HCT116 (cell line): Measurements from ENCODE around the gene BLTP3B. TPM values are rescaled to one million over a fixed set of nuclear protein-coding genes. Genes with fewer than 3 reads are reported as not detected.

Experiments
- ATAC-seq: fragments of 200-7000 bp; cut with Tn5 transposase; 2 replicates; pipeline ENCODE4 v1.9.1; 2020; ENCODE audit warnings: mild to moderate bottlenecking, moderate library complexity
- BruUV-seq: library from RNA; stranded (reverse); fragments of 400-500 nt; replicated peaks from 2 replicates; lab custom pipeline; 2021; lab: Mats Ljungman, UMichigan
- CTCF ChIA-PET: fragments of 300-600 bp; sonication (Branson Sonifier 250); formaldehyde crosslinking; loops from one replicate; lab custom pipeline; 2021; ENCODE audit warnings: antibody characterized with exemption; lab: Charles Lee
- POLR2A ChIA-PET: fragments of 300-600, 350-600 bp; sonication (Branson Sonifier 250); formaldehyde crosslinking; loops from one replicate; lab custom pipeline; 2021; ENCODE audit warnings: antibody characterized with exemption; lab: Charles Lee
- RAD21 ChIA-PET, 2 experiments: fragments of 300-600 bp; sonication (Branson Sonifier 250); formaldehyde crosslinking; loops; one replicate each; lab custom pipeline; 2023; ENCODE audit warnings: low total read pairs in 2 of 2; ENCODE audit not compliant: uncharacterized antibody in 2 of 2, unreplicated experiment in 2 of 2, low non-redundant PET in 1 of 2; lab: Charles Lee
- DNase-seq: peaks from one replicate; pipeline ENCODE4 v3.0.0-alpha.2; 2010; ENCODE audit warnings: low read depth, low spot score
- H2AFZ ChIP-seq: fragments of 200-600 bp; shearing (Covaris generic), sonication (generic); 2 replicates; pipeline ENCODE4 v1.6.1; 2017; ENCODE audit warnings: low read depth, mixed run types, mixed read lengths, antibody characterized with exemption, low read length; ENCODE audit not compliant: poor library complexity, severe bottlenecking
- H3K27ac ChIP-seq: 2 replicates; pipeline ENCODE4 v1.5.1; 2012; ENCODE audit warnings: low read depth, low read length
- H3K27me3 ChIP-seq: fragments of 200-600 bp; sonication (generic); 2 replicates; pipeline ENCODE4 v1.6.1; 2016; ENCODE audit warnings: mixed run types, low read length, mixed read lengths; ENCODE audit not compliant: insufficient read depth
- H3K36me3 ChIP-seq, 2 experiments: fragments of 200-500 bp in 1 of 2; fragments of 200-600 bp in 1 of 2; sonication (Bioruptor generic) in 1 of 2; sonication (generic) in 1 of 2; 2 replicates each; pipeline versions ENCODE4 v1.5.1 to v1.6.1; 2014 to 2016; ENCODE audit warnings: low read length in 2 of 2, inconsistent platforms in 1 of 2, mixed read lengths in 1 of 2, mixed run types in 1 of 2; ENCODE audit not compliant: insufficient read depth in 2 of 2, control insufficient read depth in 1 of 2
- H3K4me1 ChIP-seq, 2 experiments: fragments of 200-600 bp in 1 of 2; sonication (generic) in 1 of 2; 2 replicates each; pipeline versions ENCODE4 v1.5.1 to v1.6.1; 2012 to 2017; ENCODE audit warnings: low read length in 2 of 2, inconsistent platforms in 1 of 2, mild to moderate bottlenecking in 1 of 2, mixed read lengths in 1 of 2, mixed run types in 1 of 2, moderate library complexity in 1 of 2; ENCODE audit not compliant: insufficient read depth in 2 of 2, control insufficient read depth in 1 of 2
- H3K4me2 ChIP-seq: fragments of 200-600 bp; sonication (generic); 2 replicates; pipeline ENCODE4 v1.6.1; 2017; ENCODE audit warnings: mixed run types, low read length, mixed read lengths
- H3K4me3 ChIP-seq, 2 experiments: fragments of 200-600 bp in 1 of 2; sonication (generic) in 1 of 2; replicated peaks in 1 of 2; 2 replicates each; pipeline ENCODE4 v1.5.1; 2011 to 2016; ENCODE audit warnings: low read length in 2 of 2, control low read depth in 1 of 2, low read depth in 1 of 2, mild to moderate bottlenecking in 1 of 2, mixed read lengths in 1 of 2, mixed run types in 1 of 2
- H3K79me2 ChIP-seq: fragments of 200-600 bp; sonication (generic); 2 replicates; pipeline ENCODE4 v1.6.1; 2017; ENCODE audit warnings: mild to moderate bottlenecking, mixed run types, low read length, moderate library complexity, mixed read lengths; ENCODE audit not compliant: insufficient read depth
- H3K9ac ChIP-seq: fragments of 200-600 bp; sonication (generic); 2 replicates; pipeline ENCODE4 v1.6.1; 2016; ENCODE audit warnings: low read length, mixed read lengths
- H3K9me2 ChIP-seq: fragments of 200-600 bp; sonication (generic), shearing (Covaris generic); 2 replicates; pipeline ENCODE4 v1.6.1; 2017; ENCODE audit warnings: mixed run types, mild to moderate bottlenecking, moderate library complexity; ENCODE audit not compliant: insufficient read depth
- H3K9me3 ChIP-seq, 2 experiments: fragments of 200-500 bp in 1 of 2; fragments of 200-600 bp in 1 of 2; sonication (Bioruptor generic) in 1 of 2; sonication (generic) in 1 of 2; 2 replicates each; pipeline ENCODE4 v1.6.1; 2014 to 2017; ENCODE audit warnings: low read length in 2 of 2, mixed read lengths in 2 of 2, inconsistent platforms in 1 of 2, low read depth in 1 of 2, mild to moderate bottlenecking in 1 of 2, mixed run types in 1 of 2, moderate library complexity in 1 of 2; ENCODE audit not compliant: control insufficient read depth in 1 of 2, insufficient read depth in 1 of 2
- H4K20me1 ChIP-seq: fragments of 200-600 bp; sonication (generic), shearing (Covaris generic); 2 replicates; pipeline ENCODE4 v1.6.1; 2017; ENCODE audit warnings: mixed run types, mild to moderate bottlenecking, moderate library complexity; ENCODE audit not compliant: insufficient read depth
- CEBPB ChIP-seq: IDR thresholded peaks from 2 replicates; pipeline ENCODE4 v1.6.1; 2012; ENCODE audit warnings: low read depth
- EZH2 ChIP-seq: fragments of 200-600 bp; sonication (generic); IDR thresholded peaks from 2 replicates; pipeline ENCODE4 v1.6.1; 2017; ENCODE audit warnings: antibody characterized with exemption, mixed run types
- POLR2A ChIP-seq: IDR thresholded peaks from 2 replicates; pipeline ENCODE4 v1.7.0; 2011; ENCODE audit warnings: borderline replicate concordance; ENCODE audit not compliant: insufficient read depth, insufficient read length; ENCODE audit errors: extremely low read depth
- RAD21 ChIP-seq: IDR thresholded peaks from 2 replicates; pipeline ENCODE4 v1.6.1; 2012; ENCODE audit warnings: low read depth, mild to moderate bottlenecking
- intact Hi-C: fragments of 100-400 bp; cut with micrococcal nuclease; formaldehyde crosslinking; loops from 2 replicates; pipeline ENCODE4 v1.10.0; 2022
- total RNA-seq: library from RNA; stranded (reverse); gene quantifications from one replicate; pipeline ENCODE4 v1.2.1, GENCODE V29; 2021; ENCODE audit not compliant: unreplicated experiment
- TF ChIP-seq, protein P1 (sequence below): IDR thresholded peaks from 2 replicates; pipeline ENCODE4 v1.6.1; 2011; ENCODE audit warnings: mild to moderate bottlenecking, low read length, moderate library complexity; ENCODE audit not compliant: insufficient replicate concordance; ENCODE audit errors: extremely low read depth
- TF ChIP-seq, protein P2 (sequence below), 3 experiments: fragments of 200-600 bp in 1 of 3; sonication (generic) in 1 of 3; IDR thresholded peaks in 2 of 3; conservative IDR thresholded peaks in 1 of 3; 2 replicates each; pipeline ENCODE4 v1.5.1; 2012 to 2017; ENCODE audit warnings: low read depth in 2 of 3, low read length in 2 of 3, antibody characterized with exemption in 1 of 3, borderline replicate concordance in 1 of 3, control low read depth in 1 of 3, mild to moderate bottlenecking in 1 of 3, mixed read lengths in 1 of 3, mixed run types in 1 of 3, moderate library complexity in 1 of 3; ENCODE audit not compliant: insufficient read depth in 1 of 3
- TF ChIP-seq, protein P3 (sequence below): IDR thresholded peaks from 2 replicates; pipeline ENCODE4 v1.6.1; 2012; ENCODE audit warnings: low read depth
- TF ChIP-seq, protein P4 (sequence below): IDR thresholded peaks from 2 replicates; pipeline ENCODE4 v1.6.1; 2012

Gene BLTP3B
- total RNA-seq, 1 experiment from 2014 or later: 24.5 TPM

DNA sequence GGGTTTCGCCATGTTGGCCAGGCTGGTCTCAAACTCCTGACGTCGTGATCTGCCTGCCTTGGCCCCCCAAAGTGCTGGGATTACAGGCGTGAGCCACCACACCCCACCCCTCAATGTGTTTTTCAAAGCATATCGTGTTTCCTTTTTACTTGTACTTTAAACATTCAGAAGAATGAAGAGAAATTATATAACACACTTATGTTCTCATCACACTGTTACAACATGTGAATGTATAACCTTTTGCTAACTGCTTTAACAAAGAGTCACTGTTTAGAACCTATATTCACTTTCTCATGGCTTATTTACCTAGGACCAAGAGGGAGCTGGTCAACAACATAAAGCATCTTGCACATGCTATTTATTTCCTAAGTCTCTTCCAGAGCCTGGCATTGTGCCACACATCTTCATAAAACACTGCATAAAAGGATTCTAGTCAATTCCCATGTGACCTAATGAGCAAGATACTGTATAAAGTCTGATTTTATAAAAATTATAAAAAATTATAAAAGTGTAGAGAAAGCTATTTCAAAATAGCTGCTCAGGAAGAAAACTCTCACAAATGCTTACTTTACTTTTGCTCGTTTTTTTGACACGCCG lies 42.0 kb upstream of the BLTP3B start:
- ATAC-seq: no peak
- Histone ChIP-seq H3K4me2 (no peak overlapping the region), H3K4me3 (no peak overlapping the region), H3K9me3 (no peaks in the 10 kb centered on the region), H3K9me2 (no peaks in the 10 kb centered on the region), H3K79me2 (no peaks in the 10 kb centered on the region), H3K9ac (no peak overlapping the region), H2AFZ (no peak overlapping the region), H3K27ac (no peak overlapping the region), H3K27me3 (no peaks in the 10 kb centered on the region), H4K20me1 (no peaks in the 10 kb centered on the region), H3K4me1 (no peaks in the 10 kb centered on the region)
- ChIA-PET RAD21 (interaction anchor here in 1 of 2 experiments (0.7 kb wide), 1 partner anchor 1628 kb away, joined by 5 read pairs; no protein-coding TSS in a partner anchor), POLR2A (no interaction called here)
- intact Hi-C loops: no loop called here
- DNase-seq: no peak
- TF ChIP-seq CEBPB (no peak), POLR2A (no peak)
- TF ChIP-seq, protein P1, sequence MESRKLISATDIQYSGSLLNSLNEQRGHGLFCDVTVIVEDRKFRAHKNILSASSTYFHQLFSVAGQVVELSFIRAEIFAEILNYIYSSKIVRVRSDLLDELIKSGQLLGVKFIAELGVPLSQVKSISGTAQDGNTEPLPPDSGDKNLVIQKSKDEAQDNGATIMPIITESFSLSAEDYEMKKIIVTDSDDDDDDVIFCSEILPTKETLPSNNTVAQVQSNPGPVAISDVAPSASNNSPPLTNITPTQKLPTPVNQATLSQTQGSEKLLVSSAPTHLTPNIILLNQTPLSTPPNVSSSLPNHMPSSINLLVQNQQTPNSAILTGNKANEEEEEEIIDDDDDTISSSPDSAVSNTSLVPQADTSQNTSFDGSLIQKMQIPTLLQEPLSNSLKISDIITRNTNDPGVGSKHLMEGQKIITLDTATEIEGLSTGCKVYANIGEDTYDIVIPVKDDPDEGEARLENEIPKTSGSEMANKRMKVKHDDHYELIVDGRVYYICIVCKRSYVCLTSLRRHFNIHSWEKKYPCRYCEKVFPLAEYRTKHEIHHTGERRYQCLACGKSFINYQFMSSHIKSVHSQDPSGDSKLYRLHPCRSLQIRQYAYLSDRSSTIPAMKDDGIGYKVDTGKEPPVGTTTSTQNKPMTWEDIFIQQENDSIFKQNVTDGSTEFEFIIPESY: no peak
- TF ChIP-seq, all 23 proteins: peak for 0
- CTCF ChIA-PET: no interaction called here
- BruUV-seq: no TSS peak
- H3K36me3 ChIP-seq: no peaks in the 10 kb centered on the region

DNA sequence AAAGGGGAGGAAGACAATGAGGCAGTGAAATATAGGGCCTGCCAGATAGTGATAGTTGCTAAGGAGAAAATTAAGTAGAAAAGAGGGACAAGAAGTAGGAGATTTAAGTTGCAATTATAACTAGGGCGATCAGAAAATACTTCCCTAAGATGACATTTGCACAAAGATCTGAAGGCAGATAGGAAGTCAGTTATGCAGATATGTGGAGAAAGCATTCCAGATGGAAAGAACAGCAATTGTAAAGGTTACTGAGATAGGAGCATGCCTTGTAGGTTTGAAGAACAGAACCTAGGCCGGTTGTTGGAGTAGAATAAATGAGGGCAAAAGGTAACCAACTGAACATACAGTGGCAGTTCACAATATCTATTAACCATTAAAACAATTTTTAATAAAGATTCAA lies 36.6 kb upstream of the BLTP3B start:
- Histone ChIP-seq H2AFZ (no peak overlapping the region), H3K9me2 (no peaks in the 10 kb centered on the region), H3K79me2 (no peaks in the 10 kb centered on the region), H3K4me1 (no peaks in the 10 kb centered on the region), H3K4me3 (no peak overlapping the region), H4K20me1 (no peaks in the 10 kb centered on the region), H3K9ac (no peak overlapping the region), H3K27ac (no peak overlapping the region), H3K36me3 (0 out of 4 replicates have a peak, but pooled peaks cover 0 to 3% of the 10 kb centered on the region in 2 experiments), H3K9me3 (no peaks in the 10 kb centered on the region), H3K27me3 (no peaks in the 10 kb centered on the region), H3K4me2 (no peak overlapping the region)
- ChIA-PET RAD21 (no interaction called here), POLR2A (no interaction called here), CTCF (no interaction called here)
- no peak for ATAC-seq
- intact Hi-C loops: no loop called here
- BruUV-seq: no TSS peak
- no peak for DNase-seq
- TF ChIP-seq RAD21 (no peak), EZH2 (no peak)
- TF ChIP-seq, protein P1: no peak
- TF ChIP-seq, protein P2, sequence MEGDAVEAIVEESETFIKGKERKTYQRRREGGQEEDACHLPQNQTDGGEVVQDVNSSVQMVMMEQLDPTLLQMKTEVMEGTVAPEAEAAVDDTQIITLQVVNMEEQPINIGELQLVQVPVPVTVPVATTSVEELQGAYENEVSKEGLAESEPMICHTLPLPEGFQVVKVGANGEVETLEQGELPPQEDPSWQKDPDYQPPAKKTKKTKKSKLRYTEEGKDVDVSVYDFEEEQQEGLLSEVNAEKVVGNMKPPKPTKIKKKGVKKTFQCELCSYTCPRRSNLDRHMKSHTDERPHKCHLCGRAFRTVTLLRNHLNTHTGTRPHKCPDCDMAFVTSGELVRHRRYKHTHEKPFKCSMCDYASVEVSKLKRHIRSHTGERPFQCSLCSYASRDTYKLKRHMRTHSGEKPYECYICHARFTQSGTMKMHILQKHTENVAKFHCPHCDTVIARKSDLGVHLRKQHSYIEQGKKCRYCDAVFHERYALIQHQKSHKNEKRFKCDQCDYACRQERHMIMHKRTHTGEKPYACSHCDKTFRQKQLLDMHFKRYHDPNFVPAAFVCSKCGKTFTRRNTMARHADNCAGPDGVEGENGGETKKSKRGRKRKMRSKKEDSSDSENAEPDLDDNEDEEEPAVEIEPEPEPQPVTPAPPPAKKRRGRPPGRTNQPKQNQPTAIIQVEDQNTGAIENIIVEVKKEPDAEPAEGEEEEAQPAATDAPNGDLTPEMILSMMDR (IDR thresholded peaks at IDR 0.05 in 2 of 3, conservative IDR thresholded peaks at IDR 0.05 in 1 of 3; ENCODE audit: borderline replicate concordance in 1 of 3, insufficient read depth in 1 of 3, low read depth in 2 of 3, low read length in 2 of 3): no peak
- TF ChIP-seq, protein P3, sequence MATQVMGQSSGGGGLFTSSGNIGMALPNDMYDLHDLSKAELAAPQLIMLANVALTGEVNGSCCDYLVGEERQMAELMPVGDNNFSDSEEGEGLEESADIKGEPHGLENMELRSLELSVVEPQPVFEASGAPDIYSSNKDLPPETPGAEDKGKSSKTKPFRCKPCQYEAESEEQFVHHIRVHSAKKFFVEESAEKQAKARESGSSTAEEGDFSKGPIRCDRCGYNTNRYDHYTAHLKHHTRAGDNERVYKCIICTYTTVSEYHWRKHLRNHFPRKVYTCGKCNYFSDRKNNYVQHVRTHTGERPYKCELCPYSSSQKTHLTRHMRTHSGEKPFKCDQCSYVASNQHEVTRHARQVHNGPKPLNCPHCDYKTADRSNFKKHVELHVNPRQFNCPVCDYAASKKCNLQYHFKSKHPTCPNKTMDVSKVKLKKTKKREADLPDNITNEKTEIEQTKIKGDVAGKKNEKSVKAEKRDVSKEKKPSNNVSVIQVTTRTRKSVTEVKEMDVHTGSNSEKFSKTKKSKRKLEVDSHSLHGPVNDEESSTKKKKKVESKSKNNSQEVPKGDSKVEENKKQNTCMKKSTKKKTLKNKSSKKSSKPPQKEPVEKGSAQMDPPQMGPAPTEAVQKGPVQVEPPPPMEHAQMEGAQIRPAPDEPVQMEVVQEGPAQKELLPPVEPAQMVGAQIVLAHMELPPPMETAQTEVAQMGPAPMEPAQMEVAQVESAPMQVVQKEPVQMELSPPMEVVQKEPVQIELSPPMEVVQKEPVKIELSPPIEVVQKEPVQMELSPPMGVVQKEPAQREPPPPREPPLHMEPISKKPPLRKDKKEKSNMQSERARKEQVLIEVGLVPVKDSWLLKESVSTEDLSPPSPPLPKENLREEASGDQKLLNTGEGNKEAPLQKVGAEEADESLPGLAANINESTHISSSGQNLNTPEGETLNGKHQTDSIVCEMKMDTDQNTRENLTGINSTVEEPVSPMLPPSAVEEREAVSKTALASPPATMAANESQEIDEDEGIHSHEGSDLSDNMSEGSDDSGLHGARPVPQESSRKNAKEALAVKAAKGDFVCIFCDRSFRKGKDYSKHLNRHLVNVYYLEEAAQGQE: no peak
- TF ChIP-seq, protein P4, sequence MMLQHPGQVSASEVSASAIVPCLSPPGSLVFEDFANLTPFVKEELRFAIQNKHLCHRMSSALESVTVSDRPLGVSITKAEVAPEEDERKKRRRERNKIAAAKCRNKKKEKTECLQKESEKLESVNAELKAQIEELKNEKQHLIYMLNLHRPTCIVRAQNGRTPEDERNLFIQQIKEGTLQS: no peak
